ENCODE results near the gene CEP112.
"Not testable (repeated sequence)": the region's sequence is repeated elsewhere in the genome, so short reads cannot be mapped to it uniquely, and the experiment has no call there.

CEP112 gene

GRCh38 chr17:65868881-65869280 lies 323.1 kb downstream of the CEP112 start:
- DNase-seq, result no peak

GRCh38 chr17:65867014-65867413 lies 324.9 kb downstream of the CEP112 start:
- no peak for DNase-seq

- no peak for DNase-seq
These were observed 326.1 kb downstream of the CEP112 start for GRCh38 chr17:65865715-65866425.

- no peak for DNase-seq
These were observed 327.5 kb downstream of the CEP112 start for GRCh38 chr17:65864394-65864793.

GRCh38 chr17:65857718-65858117 lies 334.2 kb downstream of the CEP112 start:
- DNase-seq, result peak; percentile 60

GRCh38 chr17:65856865-65857264 lies 335.1 kb downstream of the CEP112 start:
- DNase-seq, result peak; percentile 45

GRCh38 chr17:65855675-65856074 lies 336.3 kb downstream of the CEP112 start:
- DNase-seq, result no peak

GRCh38 chr17:65855245-65855644 lies 336.7 kb downstream of the CEP112 start:
- DNase-seq, result no peak

GRCh38 chr17:65853816-65854215 lies 338.1 kb downstream of the CEP112 start:
- peak; percentile 27 for DNase-seq

GRCh38 chr17:65852911-65853310 lies 339.0 kb downstream of the CEP112 start:
- DNase-seq, result peak; percentile 16

GRCh38 chr17:65851965-65852736 lies 339.8 kb downstream of the CEP112 start:
- no peak for DNase-seq

GRCh38 chr17:65850486-65850885 lies 341.4 kb downstream of the CEP112 start:
- DNase-seq, result peak; percentile 73

GRCh38 chr17:65848751-65849150 lies 343.2 kb downstream of the CEP112 start:
- peak; percentile 92 for DNase-seq

GRCh38 chr17:65841089-65841488 lies 350.8 kb downstream of the CEP112 start:
- DNase-seq, result no peak

GRCh38 chr17:65837232-65837631 lies 354.7 kb downstream of the CEP112 start:
- DNase-seq, result not testable (repeated sequence)

GRCh38 chr17:65833214-65833613 lies 358.7 kb downstream of the CEP112 start:
- no peak for DNase-seq

GRCh38 chr17:65830356-65830755 lies 361.6 kb downstream of the CEP112 start:
- DNase-seq, result no peak

- not testable (repeated sequence) for DNase-seq
These were observed 365.4 kb downstream of the CEP112 start for GRCh38 chr17:65826577-65826976.

- DNase-seq, result no peak
These were observed 367.0 kb downstream of the CEP112 start for GRCh38 chr17:65824901-65825300.

- DNase-seq, result no peak
These were observed 368.2 kb downstream of the CEP112 start for GRCh38 chr17:65823713-65824112.

- no peak for DNase-seq
These were observed 371.1 kb downstream of the CEP112 start for GRCh38 chr17:65820811-65821210.

- no peak for DNase-seq
These were observed 371.6 kb downstream of the CEP112 start for GRCh38 chr17:65820306-65820705.

GRCh38 chr17:65819810-65820209 lies 372.1 kb downstream of the CEP112 start:
- DNase-seq, result no peak

- no peak for DNase-seq
These were observed 374.0 kb downstream of the CEP112 start for GRCh38 chr17:65817951-65818350.

All from fibroblast of skin of scalp (primary cell).